ENCODE measurements around the gene LSAMP. TPM values are rescaled to one million over a fixed set of nuclear protein-coding genes. Genes with fewer than 3 reads are reported as not detected.

Gene LSAMP
- total and polyA plus RNA-seq, 9 of the 15 experiments (the other 6 are each of a cell fraction or from before 2014, with no cell fraction given): 0.09 to 0.11 TPM; not detected in 7

- H3K9ac ChIP-seq (ENCODE audit: insufficient read depth in 1 of 2, low read depth in 2 of 2, low read length in 2 of 2): no peak overlapping the region
- H3K4me3 ChIP-seq: no peak overlapping the region
- DNase-seq (ENCODE audit: extremely low read depth in 1 of 4, low spot score in 3 of 4) (no peak), ATAC-seq (no peak), FAIRE-seq (no peak)
- no peaks in the 10 kb centered on the region for H4K20me1 ChIP-seq (replicated peaks; ENCODE audit: control insufficient read depth, insufficient read depth, low read length)
- no peak overlapping the region for H3K4me2 ChIP-seq (ENCODE audit: insufficient read depth, low read length)
- H3K27me3 ChIP-seq (ENCODE audit: control insufficient read depth in 2 of 2, insufficient read depth in 2 of 2, low read length in 2 of 2): no peaks in the 10 kb centered on the region
- TF ChIP-seq, protein P1, sequence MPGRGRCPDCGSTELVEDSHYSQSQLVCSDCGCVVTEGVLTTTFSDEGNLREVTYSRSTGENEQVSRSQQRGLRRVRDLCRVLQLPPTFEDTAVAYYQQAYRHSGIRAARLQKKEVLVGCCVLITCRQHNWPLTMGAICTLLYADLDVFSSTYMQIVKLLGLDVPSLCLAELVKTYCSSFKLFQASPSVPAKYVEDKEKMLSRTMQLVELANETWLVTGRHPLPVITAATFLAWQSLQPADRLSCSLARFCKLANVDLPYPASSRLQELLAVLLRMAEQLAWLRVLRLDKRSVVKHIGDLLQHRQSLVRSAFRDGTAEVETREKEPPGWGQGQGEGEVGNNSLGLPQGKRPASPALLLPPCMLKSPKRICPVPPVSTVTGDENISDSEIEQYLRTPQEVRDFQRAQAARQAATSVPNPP (IDR thresholded peaks at IDR 0.05; ENCODE audit: borderline replicate concordance, insufficient read depth, insufficient read length): no peak
- TF ChIP-seq ARHGAP35 (IDR thresholded peaks at IDR 0.05; ENCODE audit: partially characterized antibody) (no peak), FOXP1 (CRISPR knock-in tag; IDR thresholded peaks at IDR 0.05) (no peak)
- H3K79me2 ChIP-seq (ENCODE audit: control insufficient read depth, insufficient read depth, low read length): no peaks in the 10 kb centered on the region
- in situ Hi-C loops (cut with MboI) (loop anchor here (25.0 kb wide), 1 partner anchor 621 kb away; no protein-coding TSS in a partner anchor), intact Hi-C loops (cut with micrococcal nuclease) (loop anchor here (5.0 kb wide), 1 partner anchor 164 kb away; no protein-coding TSS in a partner anchor)
- no TSS peak for BruUV-seq (replicated peaks)
- H3K36me3 ChIP-seq (ENCODE audit: control insufficient read depth, insufficient read depth, low read length): no peaks in the 10 kb centered on the region
- no peak overlapping the region for H3K27ac ChIP-seq (ENCODE audit: extremely low read depth, low read depth, low read length)
- no peaks in the 10 kb centered on the region for H3K9me1 ChIP-seq (ENCODE audit: control insufficient read depth, insufficient read depth, low read length)
- ChIA-PET POLR2A (no interaction called here), CTCF (ENCODE audit: low intra/inter-chr PET ratio) (no interaction called here)
- 48% methylated on average over 4 of the region's 4 CpGs for WGBS (ENCODE audit: insufficient coverage, low coverage, missing lambda C conversion rate)
- no peaks in the 10 kb centered on the region for H3K9me3 ChIP-seq (replicated peaks; ENCODE audit: control insufficient read depth, insufficient read depth, low read depth, low read length)
- no peak overlapping the region for H2AFZ ChIP-seq (ENCODE audit: low read depth, low read length)
- H3K4me1 ChIP-seq (replicated peaks in 1 of 2; ENCODE audit: control insufficient read depth in 2 of 2, insufficient read depth in 2 of 2, low read length in 2 of 2): no peaks in the 10 kb centered on the region
Measured at GRCh38 chr3:116141724-116142123, 303.6 kb downstream of the LSAMP start.

- no peak overlapping the region for H3K9ac ChIP-seq (ENCODE audit: insufficient read depth in 1 of 2, low read depth in 2 of 2, low read length in 2 of 2)
- intact Hi-C loops (cut with micrococcal nuclease): loop anchor here (1.0 to 5.0 kb wide), 2 partner anchors 163 to 618 kb away; no protein-coding TSS in a partner anchor
- H2AFZ ChIP-seq (ENCODE audit: low read depth, low read length): peak overlapping the region; percentile 33; the same call in 1 of the 2 replicates
- H4K20me1 ChIP-seq (replicated peaks; ENCODE audit: control insufficient read depth, insufficient read depth, low read length): no peaks in the 10 kb centered on the region
- no peaks in the 10 kb centered on the region for H3K9me1 ChIP-seq (ENCODE audit: control insufficient read depth, insufficient read depth, low read length)
- FAIRE-seq: no peak
- no peaks in the 10 kb centered on the region for H3K27me3 ChIP-seq (ENCODE audit: control insufficient read depth in 2 of 2, insufficient read depth in 2 of 2, low read length in 2 of 2)
- H3K9me3 ChIP-seq (replicated peaks; ENCODE audit: control insufficient read depth, insufficient read depth, low read depth, low read length): no peaks in the 10 kb centered on the region
- no peaks in the 10 kb centered on the region for H3K4me1 ChIP-seq (replicated peaks in 1 of 2; ENCODE audit: control insufficient read depth in 2 of 2, insufficient read depth in 2 of 2, low read length in 2 of 2)
- in situ Hi-C loops (cut with MboI): loop anchor here (25.0 kb wide), 1 partner anchor 622 kb away; no protein-coding TSS in a partner anchor
- no peak; the same call in 2 of the 3 replicates for ATAC-seq
- ChIA-PET POLR2A (no interaction called here), CTCF (ENCODE audit: low intra/inter-chr PET ratio) (no interaction called here)
- H3K4me2 ChIP-seq (ENCODE audit: insufficient read depth, low read length): no peak overlapping the region
- no peak overlapping the region for H3K27ac ChIP-seq (ENCODE audit: extremely low read depth, low read depth, low read length)
- 42% methylated on average over 5 of the region's 5 CpGs for WGBS (ENCODE audit: insufficient coverage, low coverage, missing lambda C conversion rate)
- peak; percentile 10 to 27 (median 18) for DNase-seq (ENCODE audit: extremely low read depth in 1 of 4, low spot score in 3 of 4)
- no peaks in the 10 kb centered on the region for H3K36me3 ChIP-seq (ENCODE audit: control insufficient read depth, insufficient read depth, low read length)
- BruUV-seq (replicated peaks): no TSS peak
- no peaks in the 10 kb centered on the region for H3K79me2 ChIP-seq (ENCODE audit: control insufficient read depth, insufficient read depth, low read length)
- H3K4me3 ChIP-seq: no peak overlapping the region
- TF ChIP-seq, protein P2, sequence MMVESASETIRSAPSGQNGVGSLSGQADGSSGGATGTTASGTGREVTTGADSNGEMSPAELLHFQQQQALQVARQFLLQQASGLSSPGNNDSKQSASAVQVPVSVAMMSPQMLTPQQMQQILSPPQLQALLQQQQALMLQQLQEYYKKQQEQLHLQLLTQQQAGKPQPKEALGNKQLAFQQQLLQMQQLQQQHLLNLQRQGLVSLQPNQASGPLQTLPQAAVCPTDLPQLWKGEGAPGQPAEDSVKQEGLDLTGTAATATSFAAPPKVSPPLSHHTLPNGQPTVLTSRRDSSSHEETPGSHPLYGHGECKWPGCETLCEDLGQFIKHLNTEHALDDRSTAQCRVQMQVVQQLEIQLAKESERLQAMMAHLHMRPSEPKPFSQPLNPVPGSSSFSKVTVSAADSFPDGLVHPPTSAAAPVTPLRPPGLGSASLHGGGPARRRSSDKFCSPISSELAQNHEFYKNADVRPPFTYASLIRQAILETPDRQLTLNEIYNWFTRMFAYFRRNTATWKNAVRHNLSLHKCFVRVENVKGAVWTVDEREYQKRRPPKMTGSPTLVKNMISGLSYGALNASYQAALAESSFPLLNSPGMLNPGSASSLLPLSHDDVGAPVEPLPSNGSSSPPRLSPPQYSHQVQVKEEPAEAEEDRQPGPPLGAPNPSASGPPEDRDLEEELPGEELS (CRISPR knock-in tag; IDR thresholded peaks at IDR 0.05; ENCODE audit: borderline replicate concordance): no peak
- TF ChIP-seq RAD21 (CRISPR knock-in tag; conservative IDR thresholded peaks at IDR 0.05 in 1 of 2, IDR thresholded peaks at IDR 0.05 in 1 of 2) (peak; percentile 62 to 74), KLF16 (IDR thresholded peaks at IDR 0.05) (0 out of 2 replicates have a peak, but pooled peaks have one; percentile 22), SMC3 (conservative IDR thresholded peaks at IDR 0.05; ENCODE audit: insufficient read depth, low read depth, low read length) (peak; percentile 47; the same call in 1 of the 2 replicates)
- TF ChIP-seq, protein P3, sequence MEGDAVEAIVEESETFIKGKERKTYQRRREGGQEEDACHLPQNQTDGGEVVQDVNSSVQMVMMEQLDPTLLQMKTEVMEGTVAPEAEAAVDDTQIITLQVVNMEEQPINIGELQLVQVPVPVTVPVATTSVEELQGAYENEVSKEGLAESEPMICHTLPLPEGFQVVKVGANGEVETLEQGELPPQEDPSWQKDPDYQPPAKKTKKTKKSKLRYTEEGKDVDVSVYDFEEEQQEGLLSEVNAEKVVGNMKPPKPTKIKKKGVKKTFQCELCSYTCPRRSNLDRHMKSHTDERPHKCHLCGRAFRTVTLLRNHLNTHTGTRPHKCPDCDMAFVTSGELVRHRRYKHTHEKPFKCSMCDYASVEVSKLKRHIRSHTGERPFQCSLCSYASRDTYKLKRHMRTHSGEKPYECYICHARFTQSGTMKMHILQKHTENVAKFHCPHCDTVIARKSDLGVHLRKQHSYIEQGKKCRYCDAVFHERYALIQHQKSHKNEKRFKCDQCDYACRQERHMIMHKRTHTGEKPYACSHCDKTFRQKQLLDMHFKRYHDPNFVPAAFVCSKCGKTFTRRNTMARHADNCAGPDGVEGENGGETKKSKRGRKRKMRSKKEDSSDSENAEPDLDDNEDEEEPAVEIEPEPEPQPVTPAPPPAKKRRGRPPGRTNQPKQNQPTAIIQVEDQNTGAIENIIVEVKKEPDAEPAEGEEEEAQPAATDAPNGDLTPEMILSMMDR (IDR thresholded peaks at IDR 0.05 in 2 of 3, conservative IDR thresholded peaks at IDR 0.05 in 1 of 3; ENCODE audit: insufficient read depth in 2 of 3, low read depth in 1 of 3, low read length in 3 of 3): peak; percentile 43 to 73 (median 52); a peak in 4 of 6 replicates
Measured at GRCh38 chr3:116140100-116140689, 305.1 kb downstream of the LSAMP start.
